Prostate gland (tissue), 2 donors: Measurements from ENCODE around the gene RMDN2.
A peak's percentile ranks its signal among the peaks of the same experiment; 100 is the strongest.

Experiments
- CTCF ChIP-seq, 4 experiments: fragments of 200-600 bp in 2 of 4; fragments of 450-650 bp in 2 of 4; sonication (generic) in 2 of 4; IDR thresholded peaks; 1 replicate in 3 of 4; 2 replicates in 1 of 4; pipeline ENCODE4 v1.5.1; 2016 to 2019; ENCODE audit warnings: antibody characterized with exemption in 4 of 4, mild to moderate bottlenecking in 2 of 4, moderate library complexity in 2 of 4
- POLR2A ChIP-seq: fragments of 450-650 bp; IDR thresholded peaks from one replicate; pipeline ENCODE4 v1.6.1; 2016; ENCODE audit warnings: antibody characterized with exemption, mild to moderate bottlenecking

- TF ChIP-seq POLR2A (no peak), CTCF (IDR thresholded peaks at IDR 0.05) (peak in 3 of 4 experiments; percentile 13 to 33 (median 23))
Measured at GRCh38 chr2:38037757-38038621, 112.9 kb downstream of the RMDN2 start.
